Suprapubic skin (tissue), 3 donors: Measurements from ENCODE around the gene ACTN2.

Source experiments
- CTCF ChIP-seq, 2 donors: fragments of 200-600 bp in 1 of 2; fragments of 450-650 bp in 1 of 2; sonication (generic) in 1 of 2; IDR thresholded peaks; one replicate each; pipeline ENCODE4 v1.5.1; 2016 to 2019; ENCODE audit warnings: antibody characterized with exemption in 2 of 2, mild to moderate bottlenecking in 1 of 2, moderate library complexity in 1 of 2
- POLR2A ChIP-seq, 2 donors: fragments of 450-650 bp; IDR thresholded peaks; one replicate each; pipeline ENCODE4 v1.6.1; 2017; ENCODE audit warnings: antibody characterized with exemption in 2 of 2, mild to moderate bottlenecking in 2 of 2, moderate library complexity in 2 of 2

DNA sequence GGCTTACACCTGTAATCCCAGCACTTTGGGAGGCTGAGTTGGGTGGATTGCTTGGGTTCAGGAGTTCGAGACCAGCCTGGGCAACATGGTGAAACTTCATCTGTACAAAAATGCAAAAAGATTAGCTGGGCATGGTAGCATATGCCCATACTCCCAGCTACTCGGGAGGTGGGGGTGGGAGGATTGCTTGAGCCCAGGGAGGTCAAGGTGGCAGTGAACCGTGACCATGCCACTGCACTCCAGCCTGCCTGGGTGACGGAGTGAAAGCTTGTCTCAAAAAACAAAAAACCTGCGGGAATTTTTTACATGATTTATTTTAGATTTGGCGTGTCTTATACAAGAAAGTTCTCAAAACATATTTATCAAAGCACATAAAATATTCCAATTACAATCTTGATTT is 81.0 kb downstream of the ACTN2 start:
- TF ChIP-seq CTCF (IDR thresholded peaks at IDR 0.05) (no peak), POLR2A (IDR thresholded peaks at IDR 0.05) (no peak)
